GM23338 (cell line): Measurements from ENCODE around the gene RNF41. TPM values are rescaled to one million over a fixed set of nuclear protein-coding genes. Genes with fewer than 3 reads are reported as not detected.

ENCODE experiments used
- ATAC-seq: fragments of 200-7000 bp; cut with Tn5 transposase; 3 replicates; pipeline ENCODE4 v1.9.1; 2020
- DNase-seq: peaks from one replicate; pipeline ENCODE4 v3.0.0-alpha.2; 2015; ENCODE audit warnings: low spot score
- H2AFZ ChIP-seq: fragments of 200-600 bp; sonication (generic); 2 replicates; pipeline ENCODE4 v1.8.0; 2016; ENCODE audit warnings: antibody characterized with exemption, mild to moderate bottlenecking, moderate library complexity
- H3F3A ChIP-seq: fragments of 200-600 bp; sonication (generic); replicated peaks from 2 replicates; pipeline ENCODE4 v1.8.0; 2017; ENCODE audit warnings: antibody characterized with exemption, mixed run types, low read depth
- H3K27ac ChIP-seq: fragments of 200-600 bp; sonication (generic); 2 replicates; pipeline ENCODE4 v1.6.1; 2016; ENCODE audit warnings: low read depth
- H3K27me3 ChIP-seq: fragments of 200-600 bp; sonication (generic); 2 replicates; pipeline ENCODE4 v1.8.0; 2016; ENCODE audit warnings: mild to moderate bottlenecking, mixed run types, moderate library complexity; ENCODE audit not compliant: insufficient read depth
- H3K36me3 ChIP-seq: fragments of 200-600 bp; sonication (generic); 2 replicates; pipeline ENCODE4 v1.8.0; 2016; ENCODE audit warnings: mild to moderate bottlenecking; ENCODE audit not compliant: insufficient read depth
- H3K4me1 ChIP-seq: fragments of 200-600 bp; sonication (generic); 2 replicates; pipeline ENCODE4 v1.8.0; 2016; ENCODE audit warnings: mild to moderate bottlenecking, moderate library complexity; ENCODE audit not compliant: insufficient read depth
- H3K4me2 ChIP-seq: fragments of 200-600 bp; sonication (generic); 2 replicates; pipeline ENCODE4 v1.7.1; 2017; ENCODE audit warnings: mixed run types
- H3K4me3 ChIP-seq: fragments of 200-600 bp; sonication (generic); 2 replicates; pipeline ENCODE4 v1.6.1; 2016; ENCODE audit warnings: mixed run types
- H3K79me2 ChIP-seq: fragments of 200-600 bp; sonication (generic); replicated peaks from 2 replicates; pipeline ENCODE4 v1.8.0; 2017; ENCODE audit warnings: mild to moderate bottlenecking; ENCODE audit not compliant: insufficient read depth
- H3K9me2 ChIP-seq: fragments of 200-600 bp; sonication (generic); 2 replicates; pipeline ENCODE4 v1.8.0; 2017; ENCODE audit not compliant: insufficient read depth
- H4K20me1 ChIP-seq: fragments of 200-600 bp; sonication (generic); replicated peaks from 2 replicates; pipeline ENCODE4 v1.8.0; 2017; ENCODE audit warnings: mild to moderate bottlenecking; ENCODE audit not compliant: insufficient read depth
- H3K27ac Mint-ChIP-seq: 2 replicates; pipeline ENCODE4 v1.8.0; 2020; ENCODE audit warnings: inconsistent platforms, mild to moderate bottlenecking, moderate library complexity, mixed read lengths
- H3K27me3 Mint-ChIP-seq: 3 replicates; pipeline ENCODE4 v1.8.0; 2022; ENCODE audit warnings: low read depth, mild to moderate bottlenecking, moderate library complexity, mixed read lengths, inconsistent platforms; ENCODE audit not compliant: insufficient read depth, poor library complexity
- H3K36me3 Mint-ChIP-seq: 3 replicates; pipeline ENCODE4 v1.8.0; 2021; ENCODE audit warnings: low read depth, mild to moderate bottlenecking, inconsistent platforms, moderate library complexity, mixed read lengths
- H3K4me1 Mint-ChIP-seq: 3 replicates; pipeline ENCODE4 v1.8.0; 2020; ENCODE audit warnings: mild to moderate bottlenecking, inconsistent platforms, mixed read lengths
- H3K4me3 Mint-ChIP-seq: 3 replicates; pipeline ENCODE4 v1.8.0; 2021; ENCODE audit warnings: moderate library complexity, mild to moderate bottlenecking, inconsistent platforms, mixed read lengths
- H3K9me3 Mint-ChIP-seq: 3 replicates; pipeline ENCODE4 v1.8.0; 2020; ENCODE audit warnings: moderate library complexity, mild to moderate bottlenecking, inconsistent platforms, mixed read lengths
- EZH2 ChIP-seq: fragments of 200-600 bp; sonication (generic); IDR thresholded peaks from one replicate; pipeline ENCODE4 v1.8.0; 2017; ENCODE audit warnings: antibody characterized with exemption, mild to moderate bottlenecking, low read depth; ENCODE audit not compliant: unreplicated experiment
- EZH2phosphoT487 ChIP-seq: fragments of 200-600 bp; sonication (generic); IDR thresholded peaks from one replicate; pipeline ENCODE4 v1.8.1; 2018; ENCODE audit warnings: antibody characterized with exemption; ENCODE audit not compliant: unreplicated experiment
- NANOG ChIP-seq: IDR thresholded peaks from 2 replicates; pipeline ENCODE4 v1.6.1; 2016; ENCODE audit warnings: antibody characterized with exemption, borderline replicate concordance
- STAT1 ChIP-seq: IDR thresholded peaks from one replicate; pipeline ENCODE4 v1.6.1; 2016; ENCODE audit warnings: antibody characterized with exemption; ENCODE audit not compliant: unreplicated experiment
- ZNF114 ChIP-seq: fragments of 250-450 bp; sonication (Bioruptor Pico); IDR thresholded peaks from 2 replicates; pipeline ENCODE4 v1.5.0; 2020; ENCODE audit warnings: mild to moderate bottlenecking, moderate library complexity
- polyA plus RNA-seq: library from polyadenylated mRNA; unstranded; fragments of >200 nt; fragmentation: Nextera tagmentation; extraction: Ambion mirVana; gene quantifications from 2 replicates; pipeline ENCODE4 v1.2.1, GENCODE V29; 2016
- total RNA-seq: library from RNA; depleted of rRNA; stranded (reverse); fragments of >200 nt; shearing (Covaris generic); gene quantifications from 2 replicates; pipeline ENCODE4 v1.2.3, GENCODE V29; 2014
- TF ChIP-seq, protein P1 (sequence below): IDR thresholded peaks from 2 replicates; pipeline ENCODE4 v1.6.1; 2016; ENCODE audit warnings: antibody characterized with exemption
- TF ChIP-seq, protein P2 (sequence below), 2 experiments: fragments of 200-600 bp in 1 of 2; sonication (generic) in 1 of 2; conservative IDR thresholded peaks; 2 replicates each; pipeline versions ENCODE4 v1.5.1 to v1.6.1; 2016 to 2017; ENCODE audit warnings: antibody characterized with exemption in 2 of 2, low read depth in 2 of 2, mild to moderate bottlenecking in 2 of 2, moderate library complexity in 1 of 2
- TF ChIP-seq, protein P3 (sequence below): fragments of 250-450 bp; sonication (Bioruptor Pico); IDR thresholded peaks from 2 replicates; pipeline ENCODE4 v1.5.0; 2020; ENCODE audit warnings: mild to moderate bottlenecking, moderate library complexity

Gene RNF41
- total and polyA plus RNA-seq, 2 experiments from 2014 or later: 15.3 to 77.1 TPM

DNA sequence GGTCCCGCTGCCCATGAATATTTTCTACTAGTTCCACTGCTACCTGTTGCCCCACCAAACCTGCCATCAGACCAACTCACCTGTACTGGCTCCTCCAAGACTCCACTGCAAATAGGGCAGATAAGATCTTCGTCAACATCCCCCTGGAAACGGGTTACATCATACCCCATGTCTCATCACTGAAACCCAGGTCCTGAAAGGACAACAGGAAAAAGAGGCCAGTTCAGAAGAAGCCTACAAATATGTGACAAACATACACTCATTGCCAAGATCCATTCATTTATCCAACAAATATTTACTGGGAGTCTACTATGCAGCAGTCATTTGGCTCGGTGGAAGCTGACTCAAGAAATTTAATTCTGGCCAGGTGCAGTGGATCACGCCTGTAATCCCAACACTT, 7.8 kb downstream of the RNF41 start:
- Mint-ChIP-seq H3K27me3 (no peaks in the 10 kb centered on the region), H3K36me3 (peaks cover 87% of the 10 kb centered on the region), H3K27ac (no peak overlapping the region), H3K4me1 (no peaks in the 10 kb centered on the region), H3K4me3 (no peak overlapping the region), H3K9me3 (peaks cover 2% of the 10 kb centered on the region; the same call in 1 of the 3 replicates)
- H2AFZ ChIP-seq: no peak overlapping the region
- TF ChIP-seq NANOG (no peak), EZH2 (no peak), ZNF114 (CRISPR knock-in tag) (no peak), EZH2phosphoT487 (no peak), STAT1 (no peak)
- TF ChIP-seq, protein P1, sequence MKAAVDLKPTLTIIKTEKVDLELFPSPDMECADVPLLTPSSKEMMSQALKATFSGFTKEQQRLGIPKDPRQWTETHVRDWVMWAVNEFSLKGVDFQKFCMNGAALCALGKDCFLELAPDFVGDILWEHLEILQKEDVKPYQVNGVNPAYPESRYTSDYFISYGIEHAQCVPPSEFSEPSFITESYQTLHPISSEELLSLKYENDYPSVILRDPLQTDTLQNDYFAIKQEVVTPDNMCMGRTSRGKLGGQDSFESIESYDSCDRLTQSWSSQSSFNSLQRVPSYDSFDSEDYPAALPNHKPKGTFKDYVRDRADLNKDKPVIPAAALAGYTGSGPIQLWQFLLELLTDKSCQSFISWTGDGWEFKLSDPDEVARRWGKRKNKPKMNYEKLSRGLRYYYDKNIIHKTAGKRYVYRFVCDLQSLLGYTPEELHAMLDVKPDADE: no peak
- TF ChIP-seq, protein P2, sequence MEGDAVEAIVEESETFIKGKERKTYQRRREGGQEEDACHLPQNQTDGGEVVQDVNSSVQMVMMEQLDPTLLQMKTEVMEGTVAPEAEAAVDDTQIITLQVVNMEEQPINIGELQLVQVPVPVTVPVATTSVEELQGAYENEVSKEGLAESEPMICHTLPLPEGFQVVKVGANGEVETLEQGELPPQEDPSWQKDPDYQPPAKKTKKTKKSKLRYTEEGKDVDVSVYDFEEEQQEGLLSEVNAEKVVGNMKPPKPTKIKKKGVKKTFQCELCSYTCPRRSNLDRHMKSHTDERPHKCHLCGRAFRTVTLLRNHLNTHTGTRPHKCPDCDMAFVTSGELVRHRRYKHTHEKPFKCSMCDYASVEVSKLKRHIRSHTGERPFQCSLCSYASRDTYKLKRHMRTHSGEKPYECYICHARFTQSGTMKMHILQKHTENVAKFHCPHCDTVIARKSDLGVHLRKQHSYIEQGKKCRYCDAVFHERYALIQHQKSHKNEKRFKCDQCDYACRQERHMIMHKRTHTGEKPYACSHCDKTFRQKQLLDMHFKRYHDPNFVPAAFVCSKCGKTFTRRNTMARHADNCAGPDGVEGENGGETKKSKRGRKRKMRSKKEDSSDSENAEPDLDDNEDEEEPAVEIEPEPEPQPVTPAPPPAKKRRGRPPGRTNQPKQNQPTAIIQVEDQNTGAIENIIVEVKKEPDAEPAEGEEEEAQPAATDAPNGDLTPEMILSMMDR (conservative IDR thresholded peaks at IDR 0.05; ENCODE audit: low read depth in 2 of 2): no peak
- TF ChIP-seq, protein P3, sequence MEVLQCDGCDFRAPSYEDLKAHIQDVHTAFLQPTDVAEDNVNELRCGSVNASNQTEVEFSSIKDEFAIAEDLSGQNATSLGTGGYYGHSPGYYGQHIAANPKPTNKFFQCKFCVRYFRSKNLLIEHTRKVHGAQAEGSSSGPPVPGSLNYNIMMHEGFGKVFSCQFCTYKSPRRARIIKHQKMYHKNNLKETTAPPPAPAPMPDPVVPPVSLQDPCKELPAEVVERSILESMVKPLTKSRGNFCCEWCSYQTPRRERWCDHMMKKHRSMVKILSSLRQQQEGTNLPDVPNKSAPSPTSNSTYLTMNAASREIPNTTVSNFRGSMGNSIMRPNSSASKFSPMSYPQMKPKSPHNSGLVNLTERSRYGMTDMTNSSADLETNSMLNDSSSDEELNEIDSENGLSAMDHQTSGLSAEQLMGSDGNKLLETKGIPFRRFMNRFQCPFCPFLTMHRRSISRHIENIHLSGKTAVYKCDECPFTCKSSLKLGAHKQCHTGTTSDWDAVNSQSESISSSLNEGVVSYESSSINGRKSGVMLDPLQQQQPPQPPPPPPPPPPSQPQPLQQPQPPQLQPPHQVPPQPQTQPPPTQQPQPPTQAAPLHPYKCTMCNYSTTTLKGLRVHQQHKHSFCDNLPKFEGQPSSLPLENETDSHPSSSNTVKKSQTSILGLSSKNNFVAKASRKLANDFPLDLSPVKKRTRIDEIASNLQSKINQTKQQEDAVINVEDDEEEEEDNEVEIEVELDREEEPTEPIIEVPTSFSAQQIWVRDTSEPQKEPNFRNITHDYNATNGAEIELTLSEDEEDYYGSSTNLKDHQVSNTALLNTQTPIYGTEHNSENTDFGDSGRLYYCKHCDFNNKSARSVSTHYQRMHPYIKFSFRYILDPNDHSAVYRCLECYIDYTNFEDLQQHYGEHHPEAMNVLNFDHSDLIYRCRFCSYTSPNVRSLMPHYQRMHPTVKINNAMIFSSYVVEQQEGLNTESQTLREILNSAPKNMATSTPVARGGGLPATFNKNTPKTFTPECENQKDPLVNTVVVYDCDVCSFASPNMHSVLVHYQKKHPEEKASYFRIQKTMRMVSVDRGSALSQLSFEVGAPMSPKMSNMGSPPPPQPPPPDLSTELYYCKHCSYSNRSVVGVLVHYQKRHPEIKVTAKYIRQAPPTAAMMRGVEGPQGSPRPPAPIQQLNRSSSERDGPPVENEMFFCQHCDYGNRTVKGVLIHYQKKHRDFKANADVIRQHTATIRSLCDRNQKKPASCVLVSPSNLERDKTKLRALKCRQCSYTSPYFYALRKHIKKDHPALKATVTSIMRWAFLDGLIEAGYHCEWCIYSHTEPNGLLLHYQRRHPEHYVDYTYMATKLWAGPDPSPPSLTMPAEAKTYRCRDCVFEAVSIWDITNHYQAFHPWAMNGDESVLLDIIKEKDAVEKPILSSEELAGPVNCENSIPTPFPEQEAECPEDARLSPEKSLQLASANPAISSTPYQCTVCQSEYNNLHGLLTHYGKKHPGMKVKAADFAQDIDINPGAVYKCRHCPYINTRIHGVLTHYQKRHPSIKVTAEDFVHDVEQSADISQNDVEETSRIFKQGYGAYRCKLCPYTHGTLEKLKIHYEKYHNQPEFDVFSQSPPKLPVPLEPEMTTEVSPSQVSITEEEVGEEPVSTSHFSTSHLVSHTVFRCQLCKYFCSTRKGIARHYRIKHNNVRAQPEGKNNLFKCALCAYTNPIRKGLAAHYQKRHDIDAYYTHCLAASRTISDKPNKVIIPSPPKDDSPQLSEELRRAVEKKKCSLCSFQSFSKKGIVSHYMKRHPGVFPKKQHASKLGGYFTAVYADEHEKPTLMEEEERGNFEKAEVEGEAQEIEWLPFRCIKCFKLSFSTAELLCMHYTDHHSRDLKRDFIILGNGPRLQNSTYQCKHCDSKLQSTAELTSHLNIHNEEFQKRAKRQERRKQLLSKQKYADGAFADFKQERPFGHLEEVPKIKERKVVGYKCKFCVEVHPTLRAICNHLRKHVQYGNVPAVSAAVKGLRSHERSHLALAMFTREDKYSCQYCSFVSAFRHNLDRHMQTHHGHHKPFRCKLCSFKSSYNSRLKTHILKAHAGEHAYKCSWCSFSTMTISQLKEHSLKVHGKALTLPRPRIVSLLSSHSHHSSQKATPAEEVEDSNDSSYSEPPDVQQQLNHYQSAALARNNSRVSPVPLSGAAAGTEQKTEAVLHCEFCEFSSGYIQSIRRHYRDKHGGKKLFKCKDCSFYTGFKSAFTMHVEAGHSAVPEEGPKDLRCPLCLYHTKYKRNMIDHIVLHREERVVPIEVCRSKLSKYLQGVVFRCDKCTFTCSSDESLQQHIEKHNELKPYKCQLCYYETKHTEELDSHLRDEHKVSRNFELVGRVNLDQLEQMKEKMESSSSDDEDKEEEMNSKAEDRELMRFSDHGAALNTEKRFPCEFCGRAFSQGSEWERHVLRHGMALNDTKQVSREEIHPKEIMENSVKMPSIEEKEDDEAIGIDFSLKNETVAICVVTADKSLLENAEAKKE: no peak
- H3K4me3 ChIP-seq: no peak overlapping the region
- peaks cover 60% of the 10 kb centered on the region for H3K36me3 ChIP-seq
- ATAC-seq (no peak), DNase-seq (no peak)
- H3K27me3 ChIP-seq: no peaks in the 10 kb centered on the region
- H3F3A ChIP-seq: peaks cover 19% of the 10 kb centered on the region
- H3K27ac ChIP-seq: no peak overlapping the region
- no peaks in the 10 kb centered on the region for H3K4me1 ChIP-seq
- peaks cover 18% of the 10 kb centered on the region for H4K20me1 ChIP-seq
- no peak overlapping the region for H3K4me2 ChIP-seq
- no peaks in the 10 kb centered on the region for H3K9me2 ChIP-seq
- peaks cover 25% of the 10 kb centered on the region for H3K79me2 ChIP-seq
